Peyer's patch (tissue), 4 donors: ENCODE data around the gene PIEZO2. TPM values are rescaled to one million over a fixed set of nuclear protein-coding genes. Genes with fewer than 3 reads are reported as not detected.

ENCODE experiments used
- DNase-seq, 3 donors: peaks; one replicate each; pipeline ENCODE4 v3.0.0-alpha.2; 2017 to 2019
- H3K27ac ChIP-seq, 4 donors: fragments of 200-600 bp; sonication (generic); one replicate each; pipeline ENCODE4 v1.5.1; 2016 to 2019
- H3K27me3 ChIP-seq, 2 donors: fragments of 200-600 bp; sonication (generic); one replicate each; pipeline ENCODE4 v1.5.1; 2019
- H3K36me3 ChIP-seq, 3 donors: fragments of 200-600 bp; sonication (generic); one replicate each; pipeline ENCODE4 v1.5.1; 2016 to 2019
- H3K4me1 ChIP-seq, 4 donors: fragments of 200-600 bp; sonication (generic); one replicate each; pipeline ENCODE4 v1.5.1; 2016 to 2019
- H3K4me3 ChIP-seq, 4 donors: fragments of 200-600 bp; sonication (generic); 1 replicate in 3 of 4; 2 replicates in 1 of 4; pipeline ENCODE4 v1.5.1; 2016 to 2019; ENCODE audit warnings: mild to moderate bottlenecking in 1 of 4
- H3K9me3 ChIP-seq, 4 donors: fragments of 200-600 bp; sonication (generic); one replicate each; pipeline ENCODE4 v1.5.1; 2016 to 2019; ENCODE audit warnings: mild to moderate bottlenecking in 1 of 4
- POLR2A ChIP-seq, 2 donors: fragments of 450-650 bp; IDR thresholded peaks; one replicate each; pipeline ENCODE4 v1.5.1; 2017; ENCODE audit warnings: antibody characterized with exemption in 2 of 2, mild to moderate bottlenecking in 2 of 2, moderate library complexity in 2 of 2
- total RNA-seq, 4 donors: library from RNA; depleted of rRNA; stranded (reverse); fragments of >200 nt; gene quantifications; one replicate each; pipeline ENCODE4 v1.1.0, GENCODE V29; 2016
- TF ChIP-seq, protein P1 (sequence below), 6 experiments: fragments of 450-650 bp in 4 of 6; fragments of 200-600 bp in 2 of 6; sonication (generic) in 1 of 6; IDR thresholded peaks; one replicate each; pipeline ENCODE4 v1.5.1; 2017 to 2019; ENCODE audit warnings: antibody characterized with exemption in 6 of 6, mild to moderate bottlenecking in 3 of 6, moderate library complexity in 1 of 6

PIEZO2 gene
- total RNA-seq, 4 donors from 2014 or later, result 0.85 to 5.8 (median 4.5) TPM

DNA sequence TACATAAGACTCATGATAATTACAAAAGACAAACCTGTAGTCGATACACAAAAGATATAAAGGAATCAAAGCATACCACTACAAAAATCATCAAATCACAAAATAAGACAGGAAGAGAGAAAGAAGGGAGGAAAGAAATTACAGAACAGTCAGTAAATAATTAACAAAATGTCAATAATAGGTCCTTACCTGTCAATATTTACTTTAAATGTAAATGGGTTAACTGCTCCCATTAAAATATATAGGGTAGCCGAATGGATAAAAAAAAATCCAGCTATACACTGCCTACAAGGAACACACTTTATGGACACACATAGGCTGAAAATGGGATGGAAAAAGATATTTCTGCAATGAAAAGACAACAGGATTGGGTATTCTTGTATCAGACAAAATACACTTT, 163.7 kb downstream of the PIEZO2 start:
- Histone ChIP-seq H3K27me3 (no peaks in the 10 kb centered on the region), H3K9me3 (peaks cover 0 to 5% (median 0%) of the 10 kb centered on the region in 4 donors), H3K4me3 (no peak overlapping the region), H3K27ac (no peak overlapping the region), H3K4me1 (no peaks in the 10 kb centered on the region), H3K36me3 (no peaks in the 10 kb centered on the region)
- no peak for DNase-seq
- TF ChIP-seq, protein P1, sequence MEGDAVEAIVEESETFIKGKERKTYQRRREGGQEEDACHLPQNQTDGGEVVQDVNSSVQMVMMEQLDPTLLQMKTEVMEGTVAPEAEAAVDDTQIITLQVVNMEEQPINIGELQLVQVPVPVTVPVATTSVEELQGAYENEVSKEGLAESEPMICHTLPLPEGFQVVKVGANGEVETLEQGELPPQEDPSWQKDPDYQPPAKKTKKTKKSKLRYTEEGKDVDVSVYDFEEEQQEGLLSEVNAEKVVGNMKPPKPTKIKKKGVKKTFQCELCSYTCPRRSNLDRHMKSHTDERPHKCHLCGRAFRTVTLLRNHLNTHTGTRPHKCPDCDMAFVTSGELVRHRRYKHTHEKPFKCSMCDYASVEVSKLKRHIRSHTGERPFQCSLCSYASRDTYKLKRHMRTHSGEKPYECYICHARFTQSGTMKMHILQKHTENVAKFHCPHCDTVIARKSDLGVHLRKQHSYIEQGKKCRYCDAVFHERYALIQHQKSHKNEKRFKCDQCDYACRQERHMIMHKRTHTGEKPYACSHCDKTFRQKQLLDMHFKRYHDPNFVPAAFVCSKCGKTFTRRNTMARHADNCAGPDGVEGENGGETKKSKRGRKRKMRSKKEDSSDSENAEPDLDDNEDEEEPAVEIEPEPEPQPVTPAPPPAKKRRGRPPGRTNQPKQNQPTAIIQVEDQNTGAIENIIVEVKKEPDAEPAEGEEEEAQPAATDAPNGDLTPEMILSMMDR (IDR thresholded peaks at IDR 0.05), result no peak
- no peak for TF ChIP-seq POLR2A (IDR thresholded peaks at IDR 0.05)

DNA sequence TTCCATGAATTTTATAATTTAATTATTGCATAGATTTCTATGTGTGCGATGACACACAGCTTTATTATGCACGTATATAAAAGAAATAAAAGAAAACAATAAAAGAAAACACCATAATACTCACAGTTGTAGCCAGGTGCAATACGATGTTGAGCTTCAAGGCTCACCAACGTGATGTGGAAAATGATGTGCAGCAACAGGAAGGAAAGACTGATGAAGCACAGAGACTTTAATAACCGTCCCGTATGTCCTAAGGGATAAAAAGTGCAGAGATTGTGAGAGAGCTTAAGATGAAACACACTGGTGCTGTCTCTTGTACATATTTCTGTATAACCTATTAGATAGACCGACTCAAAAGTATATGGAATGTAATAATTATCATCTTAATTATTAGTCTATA, 170.0 kb downstream of the PIEZO2 start:
- DNase-seq, result no peak
- TF ChIP-seq POLR2A (IDR thresholded peaks at IDR 0.05), result no peak
- TF ChIP-seq, protein P1 (IDR thresholded peaks at IDR 0.05), result no peak
- H3K27me3 ChIP-seq, result no peaks in the 10 kb centered on the region
- no peak overlapping the region for H3K27ac ChIP-seq
- no peaks in the 10 kb centered on the region for H3K4me1 ChIP-seq
- H3K4me3 ChIP-seq, result no peak overlapping the region
- H3K36me3 ChIP-seq, result no peaks in the 10 kb centered on the region
- peaks cover 0 to 5% (median 0%) of the 10 kb centered on the region in 4 donors for H3K9me3 ChIP-seq

DNA sequence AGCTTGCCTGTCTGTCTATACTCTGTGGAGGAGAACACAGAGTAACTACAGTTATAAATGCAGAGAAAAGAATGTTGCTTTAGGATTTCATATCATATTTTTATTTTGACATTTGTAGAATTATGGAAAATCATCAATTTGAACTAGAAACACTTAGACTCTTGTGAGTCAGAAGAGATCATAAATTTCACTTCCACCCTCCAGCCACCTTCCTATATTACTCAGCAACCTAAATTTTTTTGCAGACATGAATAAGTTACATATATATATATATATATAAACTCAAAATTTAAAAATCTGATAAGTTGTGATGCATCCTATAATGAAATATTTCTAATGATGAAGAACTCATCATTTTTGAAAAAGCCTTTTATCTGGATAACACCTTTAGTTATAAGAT, 172.3 kb downstream of the PIEZO2 start:
- Histone ChIP-seq H3K4me3 (no peak overlapping the region), H3K9me3 (no peaks in the 10 kb centered on the region), H3K27me3 (no peaks in the 10 kb centered on the region), H3K27ac (no peak overlapping the region), H3K36me3 (no peaks in the 10 kb centered on the region), H3K4me1 (no peaks in the 10 kb centered on the region)
- no peak for TF ChIP-seq POLR2A (IDR thresholded peaks at IDR 0.05)
- TF ChIP-seq, protein P1 (IDR thresholded peaks at IDR 0.05), result no peak
- no peak for DNase-seq

DNA sequence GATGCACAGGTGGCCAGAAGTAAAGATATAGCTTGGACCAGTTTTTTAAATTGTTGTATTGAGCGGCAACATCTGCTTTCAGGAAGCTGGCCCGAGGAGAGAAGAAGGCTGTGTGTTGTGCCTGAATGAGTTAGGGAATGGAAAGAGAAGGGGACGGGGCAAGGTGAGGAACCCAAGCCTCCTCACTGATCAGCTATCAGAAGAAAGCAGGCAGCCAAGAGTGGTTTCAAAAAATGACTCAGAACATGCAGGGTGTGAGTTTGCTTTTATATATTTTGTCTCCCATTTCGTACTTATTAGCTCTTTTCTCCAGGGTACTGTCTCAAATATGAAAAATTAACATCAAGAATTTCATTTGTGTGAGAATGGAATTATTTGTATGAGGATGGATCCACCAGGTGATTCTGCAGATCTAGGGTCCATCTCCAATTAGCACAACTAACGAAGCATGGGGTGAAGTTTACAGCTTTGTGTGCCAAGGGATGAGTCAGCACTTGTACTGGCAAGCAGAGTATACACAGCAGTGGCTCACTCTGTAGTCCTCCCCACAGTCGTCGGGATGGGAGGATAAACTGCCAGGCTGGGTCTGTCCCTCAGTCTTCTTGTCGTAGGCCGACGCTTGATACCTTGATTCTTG, 175.7 kb downstream of the PIEZO2 start:
- no peak overlapping the region for H3K4me3 ChIP-seq
- no peak overlapping the region for H3K27ac ChIP-seq
- H3K9me3 ChIP-seq, result no peaks in the 10 kb centered on the region
- H3K27me3 ChIP-seq, result no peaks in the 10 kb centered on the region
- no peaks in the 10 kb centered on the region for H3K4me1 ChIP-seq
- H3K36me3 ChIP-seq, result no peaks in the 10 kb centered on the region
- DNase-seq, result no peak
- TF ChIP-seq, protein P1 (IDR thresholded peaks at IDR 0.05), result no peak
- TF ChIP-seq POLR2A (IDR thresholded peaks at IDR 0.05), result no peak

DNA sequence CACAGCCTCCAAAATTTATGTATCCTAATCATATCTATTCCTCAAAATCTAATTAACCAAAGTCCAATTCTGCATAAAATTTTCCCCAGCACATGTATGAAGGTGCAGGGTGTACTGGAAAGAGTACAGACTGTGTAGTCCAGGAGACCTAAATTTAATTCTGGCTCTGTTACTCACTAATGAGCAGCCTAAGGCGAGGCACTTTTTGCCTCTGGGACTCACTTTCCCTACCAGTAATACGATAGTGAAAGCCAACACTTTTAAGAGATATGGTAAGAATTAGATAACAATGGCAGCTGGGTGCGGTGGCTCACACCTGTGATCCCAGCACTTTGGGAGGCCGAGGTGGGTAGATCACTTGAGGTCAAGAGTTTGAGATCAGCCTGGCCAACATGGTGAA, 177.7 kb downstream of the PIEZO2 start:
- no peak for TF ChIP-seq POLR2A (IDR thresholded peaks at IDR 0.05)
- TF ChIP-seq, protein P1 (IDR thresholded peaks at IDR 0.05), result no peak
- no peaks in the 10 kb centered on the region for H3K27me3 ChIP-seq
- H3K4me3 ChIP-seq, result no peak overlapping the region
- no peak for DNase-seq
- no peaks in the 10 kb centered on the region for H3K9me3 ChIP-seq
- H3K27ac ChIP-seq, result no peak overlapping the region
- no peaks in the 10 kb centered on the region for H3K4me1 ChIP-seq
- H3K36me3 ChIP-seq, result no peaks in the 10 kb centered on the region

DNA sequence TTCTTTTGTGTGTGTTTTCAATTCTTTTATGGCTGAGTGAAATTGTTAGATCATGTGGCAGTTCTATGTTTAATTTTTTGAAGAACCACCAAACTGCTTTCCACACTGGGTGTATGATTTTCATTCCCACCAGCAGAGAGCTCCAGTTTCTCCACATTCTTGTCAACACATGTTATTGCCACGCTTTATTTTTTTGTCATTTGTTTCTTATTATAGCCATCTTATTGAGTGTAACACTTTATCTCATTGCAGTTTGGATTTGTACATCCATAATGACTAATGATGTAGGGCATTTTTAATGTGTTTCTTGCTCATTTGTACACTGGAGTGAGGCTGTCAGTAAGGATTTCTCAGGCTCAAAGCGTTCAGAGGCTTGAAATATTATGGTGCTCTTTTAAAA, 184.2 kb downstream of the PIEZO2 start:
- TF ChIP-seq, protein P1 (IDR thresholded peaks at IDR 0.05), result no peak
- no peak for TF ChIP-seq POLR2A (IDR thresholded peaks at IDR 0.05)
- H3K4me3 ChIP-seq, result no peak overlapping the region
- H3K36me3 ChIP-seq, result no peaks in the 10 kb centered on the region
- H3K27me3 ChIP-seq, result no peaks in the 10 kb centered on the region
- H3K4me1 ChIP-seq, result no peaks in the 10 kb centered on the region
- DNase-seq, result no peak
- no peaks in the 10 kb centered on the region for H3K9me3 ChIP-seq
- no peak overlapping the region for H3K27ac ChIP-seq
